HL-60 (cell line): Measurements from ENCODE around the gene CPSF4.

Source experiments
- CTCF ChIP-seq: IDR thresholded peaks from one replicate; pipeline ENCODE4 v1.5.1; 2011; ENCODE audit warnings: low read length, control low read depth, inconsistent platforms; ENCODE audit not compliant: insufficient read depth
- POLR2AphosphoS5 ChIP-seq: IDR thresholded peaks from 2 replicates; pipeline ENCODE4 v1.6.1; 2012; ENCODE audit warnings: low read depth

DNA sequence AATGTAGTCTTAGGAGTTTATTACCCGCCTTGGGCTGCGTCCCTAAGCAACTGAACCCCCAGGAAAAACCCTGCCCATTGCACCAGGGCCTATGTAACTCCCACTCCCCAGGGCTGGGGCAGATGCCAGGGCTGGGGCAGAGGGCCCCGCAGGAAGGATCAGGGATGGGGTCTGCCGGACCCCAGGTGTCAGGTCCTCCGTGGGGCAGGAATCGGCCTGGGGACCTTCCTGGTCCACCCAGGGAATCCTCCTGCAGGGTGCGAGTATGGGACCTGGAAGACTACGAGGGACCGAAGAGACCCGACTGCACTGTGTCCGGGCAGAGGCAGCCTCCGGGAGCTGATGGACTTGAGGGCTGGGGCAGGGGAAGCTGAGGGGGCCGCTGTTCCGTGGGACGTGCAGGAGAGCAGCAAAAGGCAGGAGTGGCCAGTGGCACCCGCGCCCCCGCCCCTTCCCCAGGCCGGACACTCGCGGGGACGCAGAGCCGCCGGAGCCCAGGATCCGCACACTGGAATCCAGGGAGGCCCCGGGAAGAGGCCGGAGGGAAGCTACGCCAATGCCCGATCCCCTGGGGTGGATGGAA lies 29.7 kb downstream of the CPSF4 start:
- TF ChIP-seq CTCF = no peak
- TF ChIP-seq POLR2AphosphoS5 = no peak
